ENCODE data around the gene ARHGEF17.
"Not testable (repeated sequence)": the region's sequence is repeated elsewhere in the genome, so short reads cannot be mapped to it uniquely, and the experiment has no call there.

ARHGEF17 gene, protein sequence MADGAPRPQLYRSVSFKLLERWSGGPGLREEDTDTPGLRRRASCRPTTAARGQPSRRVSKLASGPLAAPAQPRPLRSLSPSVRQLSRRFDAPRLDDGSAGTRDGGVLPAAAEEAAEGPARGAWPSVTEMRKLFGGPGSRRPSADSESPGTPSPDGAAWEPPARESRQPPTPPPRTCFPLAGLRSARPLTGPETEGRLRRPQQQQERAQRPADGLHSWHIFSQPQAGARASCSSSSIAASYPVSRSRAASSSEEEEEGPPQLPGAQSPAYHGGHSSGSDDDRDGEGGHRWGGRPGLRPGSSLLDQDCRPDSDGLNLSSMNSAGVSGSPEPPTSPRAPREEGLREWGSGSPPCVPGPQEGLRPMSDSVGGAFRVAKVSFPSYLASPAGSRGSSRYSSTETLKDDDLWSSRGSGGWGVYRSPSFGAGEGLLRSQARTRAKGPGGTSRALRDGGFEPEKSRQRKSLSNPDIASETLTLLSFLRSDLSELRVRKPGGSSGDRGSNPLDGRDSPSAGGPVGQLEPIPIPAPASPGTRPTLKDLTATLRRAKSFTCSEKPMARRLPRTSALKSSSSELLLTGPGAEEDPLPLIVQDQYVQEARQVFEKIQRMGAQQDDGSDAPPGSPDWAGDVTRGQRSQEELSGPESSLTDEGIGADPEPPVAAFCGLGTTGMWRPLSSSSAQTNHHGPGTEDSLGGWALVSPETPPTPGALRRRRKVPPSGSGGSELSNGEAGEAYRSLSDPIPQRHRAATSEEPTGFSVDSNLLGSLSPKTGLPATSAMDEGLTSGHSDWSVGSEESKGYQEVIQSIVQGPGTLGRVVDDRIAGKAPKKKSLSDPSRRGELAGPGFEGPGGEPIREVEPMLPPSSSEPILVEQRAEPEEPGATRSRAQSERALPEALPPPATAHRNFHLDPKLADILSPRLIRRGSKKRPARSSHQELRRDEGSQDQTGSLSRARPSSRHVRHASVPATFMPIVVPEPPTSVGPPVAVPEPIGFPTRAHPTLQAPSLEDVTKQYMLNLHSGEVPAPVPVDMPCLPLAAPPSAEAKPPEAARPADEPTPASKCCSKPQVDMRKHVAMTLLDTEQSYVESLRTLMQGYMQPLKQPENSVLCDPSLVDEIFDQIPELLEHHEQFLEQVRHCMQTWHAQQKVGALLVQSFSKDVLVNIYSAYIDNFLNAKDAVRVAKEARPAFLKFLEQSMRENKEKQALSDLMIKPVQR (N-terminal part only)

DNA sequence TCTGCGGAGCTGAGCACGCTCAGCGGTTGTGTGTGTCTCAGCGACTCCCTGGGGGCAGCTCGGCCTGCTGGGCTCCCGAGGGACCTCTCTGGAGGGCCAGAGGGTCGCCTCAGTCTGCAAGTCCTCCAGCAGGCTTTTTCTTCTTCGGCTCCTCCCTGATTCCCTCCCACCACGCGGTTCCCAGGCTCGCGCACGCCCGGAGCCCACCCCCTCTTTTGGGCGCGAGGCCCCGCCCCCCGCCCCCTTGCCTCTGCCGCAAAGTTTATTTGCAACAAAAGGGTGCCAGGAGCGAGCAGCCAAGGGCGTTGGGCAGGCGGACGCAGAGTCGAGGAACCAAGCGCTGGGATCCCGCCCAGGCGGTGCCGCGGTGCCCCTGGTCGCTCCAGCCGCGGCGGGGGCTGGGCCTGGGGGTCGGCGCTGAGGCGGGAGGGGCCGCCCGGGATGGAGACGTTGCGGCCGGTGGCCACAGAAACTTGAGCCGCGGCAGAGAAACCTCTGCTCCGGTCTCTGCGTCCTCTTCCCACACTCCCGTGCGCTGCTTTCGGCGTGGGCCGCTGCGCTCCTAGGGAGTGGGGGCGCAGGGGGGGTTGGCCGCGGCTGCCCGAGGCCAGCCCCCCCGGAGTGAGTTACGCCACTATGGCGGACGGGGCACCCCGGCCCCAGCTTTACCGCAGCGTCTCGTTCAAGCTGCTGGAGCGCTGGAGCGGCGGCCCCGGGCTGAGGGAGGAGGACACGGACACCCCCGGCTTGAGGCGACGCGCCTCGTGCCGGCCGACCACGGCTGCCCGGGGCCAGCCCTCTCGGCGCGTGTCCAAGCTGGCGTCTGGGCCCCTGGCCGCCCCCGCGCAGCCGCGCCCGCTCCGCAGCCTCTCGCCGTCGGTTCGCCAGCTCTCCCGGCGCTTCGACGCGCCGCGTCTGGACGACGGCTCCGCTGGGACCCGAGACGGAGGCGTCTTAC is at the start of gene ARHGEF17:
ARHGEF17 (plus strand) TSS at position 274 of the 958 bp plus-strand sequence; CDS start at position 637, 363 bp downstream.
- peak; percentile 94 for DNase-seq

DNA sequence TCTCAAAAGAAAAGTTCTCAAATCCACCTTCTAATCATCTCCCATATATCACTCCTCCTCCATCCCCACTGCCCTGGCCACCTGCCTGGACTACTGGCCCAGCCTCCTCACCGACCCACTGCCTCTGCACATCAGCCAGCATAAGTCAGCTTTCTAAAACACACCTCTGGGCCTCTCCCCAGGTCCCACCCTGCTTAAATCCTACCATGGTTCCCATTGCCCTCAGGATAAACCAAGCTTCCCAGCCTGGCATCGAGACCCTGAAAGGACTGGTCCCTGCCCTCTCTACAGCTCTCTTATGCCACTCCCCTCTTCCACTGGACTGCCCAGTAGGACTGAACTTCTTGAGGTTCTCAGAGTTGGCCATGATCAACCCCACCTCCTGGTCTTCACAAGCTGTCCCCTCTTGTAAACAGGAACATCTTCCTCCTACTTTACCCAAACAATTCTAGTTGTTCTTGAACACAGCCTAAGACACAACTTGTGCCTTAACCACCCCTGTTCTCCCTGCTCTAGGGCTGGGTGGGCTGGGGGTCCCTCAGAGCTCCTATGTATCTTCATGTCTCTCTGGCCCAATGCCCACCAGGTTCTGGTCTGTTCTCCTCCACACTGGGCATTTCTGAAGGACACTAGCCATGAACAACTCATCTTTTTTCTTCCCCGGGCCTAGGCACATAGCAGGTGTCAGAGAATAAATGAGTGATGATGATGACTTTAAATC is 48.5 kb upstream of the ARHGEF17 start:
- no peak for DNase-seq

DNA sequence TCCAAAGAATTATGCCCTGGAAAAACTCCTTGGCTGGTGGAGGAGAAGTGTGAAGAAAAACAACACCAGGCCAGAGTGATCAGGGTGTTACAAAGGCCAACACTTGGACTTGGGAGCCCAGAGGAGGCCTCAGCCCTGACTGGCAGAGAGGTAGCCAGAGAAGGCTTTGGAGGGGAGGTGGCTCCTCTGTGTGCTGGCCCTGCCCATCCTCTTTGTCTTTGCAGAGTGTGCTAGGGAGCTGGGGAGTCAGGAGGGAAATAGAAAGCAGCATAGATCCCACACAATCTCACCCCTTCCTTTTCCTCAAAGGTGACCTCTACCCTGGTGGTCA is 48.0 kb upstream of the ARHGEF17 start:
- DNase-seq = no peak

DNA sequence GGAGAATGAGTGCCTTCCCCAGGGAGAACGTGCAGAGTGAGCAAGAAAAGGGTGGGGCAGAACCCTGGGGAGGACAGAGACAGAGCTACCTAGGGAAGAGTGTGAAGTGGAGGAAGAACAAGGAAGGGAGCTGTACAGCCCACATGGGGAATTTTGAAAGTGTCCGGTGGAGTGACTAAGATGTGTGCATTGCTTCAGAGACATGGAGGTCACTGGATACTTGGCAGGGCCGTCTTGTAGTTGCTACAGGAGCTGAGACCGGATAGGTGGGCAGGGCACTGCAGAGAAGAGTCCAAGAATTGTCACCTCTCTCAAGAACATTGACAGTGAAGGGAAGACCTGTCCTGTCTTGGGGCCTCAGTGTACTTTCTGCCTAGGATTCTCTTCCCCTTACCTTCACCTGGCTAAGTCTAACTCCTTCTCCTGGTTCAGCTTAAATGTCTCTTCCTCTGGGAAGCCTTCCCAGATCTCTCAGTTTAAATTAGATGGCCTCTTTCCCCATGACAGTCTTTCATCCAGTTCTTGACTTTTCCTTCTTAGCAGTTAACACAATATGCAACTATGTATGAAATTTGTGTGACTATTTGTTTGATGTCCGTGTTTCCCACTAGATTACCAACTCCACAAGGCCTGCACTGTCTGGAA is 45.1 kb upstream of the ARHGEF17 start:
- DNase-seq = no peak

DNA sequence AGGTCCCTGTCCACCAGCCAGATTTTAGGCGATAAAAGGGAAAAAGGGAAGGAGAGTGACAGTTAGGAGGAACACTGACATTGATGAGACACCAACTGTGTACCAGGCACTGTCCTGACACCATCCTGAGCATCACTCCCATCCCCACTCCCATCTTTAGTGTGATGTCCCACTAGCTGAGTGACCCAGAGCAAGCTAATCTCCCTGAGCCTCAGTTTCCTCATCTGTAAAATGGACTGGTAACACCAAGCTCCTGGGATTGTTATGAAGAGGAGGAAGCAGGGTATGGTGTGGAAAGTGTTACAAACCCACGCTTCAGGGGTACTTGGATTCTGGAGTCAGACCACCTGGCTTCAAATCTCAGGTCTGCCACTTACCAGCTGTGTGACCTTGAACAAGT is 44.4 kb upstream of the ARHGEF17 start:
- no peak for DNase-seq

DNA sequence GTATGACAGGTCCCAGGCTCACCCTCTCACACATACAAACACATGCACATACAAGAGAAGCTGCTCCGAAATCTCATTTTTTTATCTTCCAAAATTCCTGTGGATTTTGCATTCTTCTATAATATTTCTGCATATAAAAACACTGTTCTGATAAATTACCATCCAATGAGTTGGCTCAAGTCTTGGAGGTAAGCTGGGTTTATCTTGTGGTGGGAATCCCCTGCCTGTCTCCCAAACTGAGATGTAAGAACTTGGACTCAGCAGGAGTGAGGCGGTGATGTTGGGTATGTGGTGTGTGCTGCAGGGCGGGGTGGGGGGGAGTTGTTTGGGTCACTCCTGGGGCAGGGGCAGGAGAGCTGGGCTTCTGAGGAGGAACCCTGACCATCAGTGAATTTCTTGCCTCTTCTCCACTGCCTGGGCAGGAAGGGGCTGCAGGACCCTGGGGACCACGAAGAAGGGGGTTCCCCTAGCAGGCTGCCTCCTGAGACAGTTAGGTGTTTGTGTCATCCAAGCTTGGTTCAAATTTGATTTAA is 42.7 kb upstream of the ARHGEF17 start:
- DNase-seq = no peak

DNA sequence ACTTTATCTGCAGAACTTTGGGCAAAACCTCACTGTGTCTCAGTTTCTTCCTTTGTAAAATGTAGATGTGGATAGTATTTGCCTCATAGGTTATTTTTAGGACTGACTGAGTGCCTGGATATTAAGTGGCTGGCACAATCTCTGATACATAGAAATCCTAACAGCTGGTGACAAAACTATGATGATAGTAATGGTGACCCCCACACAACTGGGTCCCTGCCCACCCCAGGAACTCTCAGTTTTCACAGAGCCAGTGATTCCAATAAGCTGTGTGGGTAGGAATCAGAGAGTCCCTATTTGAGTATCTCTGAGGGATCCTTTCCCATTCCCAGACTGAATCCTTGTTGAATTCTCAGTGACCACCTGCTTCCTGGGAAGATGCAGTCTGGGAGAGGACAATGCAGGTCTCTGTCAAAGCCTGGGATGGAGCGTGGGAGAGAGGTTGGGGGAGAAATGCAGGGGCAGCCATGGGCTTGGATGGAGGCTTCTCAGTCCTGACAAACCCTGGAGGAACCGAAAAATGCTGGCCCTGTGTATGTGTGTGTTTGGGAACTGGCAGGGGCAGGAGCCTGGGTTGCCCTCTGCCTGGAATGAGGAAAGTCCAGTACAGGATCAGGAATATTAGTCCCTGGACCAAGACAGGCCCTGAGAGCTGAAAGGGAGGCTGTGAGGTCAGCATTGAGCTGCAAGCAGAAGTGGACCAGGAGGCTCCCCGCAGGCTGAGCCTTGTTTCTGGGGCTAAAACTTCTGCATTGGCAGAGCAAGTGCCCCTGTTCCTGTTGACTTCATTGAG is 42.0 kb upstream of the ARHGEF17 start:
- no peak for DNase-seq

DNA sequence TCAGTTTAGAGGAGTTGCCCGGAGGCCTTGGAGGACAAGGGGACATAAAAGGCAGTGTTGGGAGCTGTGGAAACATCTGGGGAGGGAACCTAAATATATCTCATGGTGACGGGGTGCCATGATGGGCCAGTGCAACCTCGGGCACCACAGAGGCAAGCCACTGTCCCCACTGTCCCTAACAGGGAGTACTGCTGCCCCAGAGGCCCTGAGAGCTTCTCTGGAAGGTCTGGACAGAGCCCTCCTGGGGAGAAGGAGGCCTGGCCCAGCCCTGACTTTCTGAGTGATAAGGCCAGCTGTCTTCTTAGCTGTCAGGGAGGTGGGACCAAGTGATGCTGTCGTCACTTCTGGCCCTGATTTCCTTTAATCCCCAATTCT is 41.4 kb upstream of the ARHGEF17 start:
- no peak for DNase-seq

DNA sequence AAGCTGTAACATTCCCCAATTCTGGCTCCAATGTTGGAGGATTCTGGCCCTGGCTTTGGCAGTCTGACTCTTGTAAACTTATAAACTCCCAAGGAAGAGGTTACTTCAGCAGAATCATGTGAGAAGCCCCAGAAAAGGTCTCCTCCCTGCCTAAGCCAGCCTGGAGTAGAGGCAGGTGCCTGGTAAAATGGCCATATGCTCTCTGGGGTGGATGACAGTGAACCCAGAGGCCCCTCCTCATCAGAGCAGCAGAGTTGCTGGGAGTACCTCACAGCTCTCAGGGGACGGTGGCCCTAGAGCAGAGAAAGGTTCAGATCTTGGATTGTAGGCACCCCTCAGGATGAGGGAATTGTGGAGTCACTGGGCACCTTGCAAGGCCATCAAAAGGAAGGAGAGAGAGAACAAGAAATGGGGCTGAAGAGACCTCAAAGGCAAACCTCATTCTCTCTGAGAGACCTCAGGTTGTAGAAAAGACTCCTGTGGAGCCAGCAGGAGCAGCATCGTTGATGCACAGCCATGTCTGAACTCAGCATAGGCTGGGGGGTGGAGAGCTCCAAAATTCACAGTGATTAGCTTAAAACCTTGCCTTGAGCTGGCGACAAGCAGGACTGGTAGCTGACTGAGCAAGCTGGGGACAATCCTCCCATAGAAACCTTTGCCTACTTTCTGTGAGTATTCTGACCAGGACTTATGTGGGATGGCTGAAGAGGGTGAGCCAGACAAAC is 40.8 kb upstream of the ARHGEF17 start:
- DNase-seq = no peak

DNA sequence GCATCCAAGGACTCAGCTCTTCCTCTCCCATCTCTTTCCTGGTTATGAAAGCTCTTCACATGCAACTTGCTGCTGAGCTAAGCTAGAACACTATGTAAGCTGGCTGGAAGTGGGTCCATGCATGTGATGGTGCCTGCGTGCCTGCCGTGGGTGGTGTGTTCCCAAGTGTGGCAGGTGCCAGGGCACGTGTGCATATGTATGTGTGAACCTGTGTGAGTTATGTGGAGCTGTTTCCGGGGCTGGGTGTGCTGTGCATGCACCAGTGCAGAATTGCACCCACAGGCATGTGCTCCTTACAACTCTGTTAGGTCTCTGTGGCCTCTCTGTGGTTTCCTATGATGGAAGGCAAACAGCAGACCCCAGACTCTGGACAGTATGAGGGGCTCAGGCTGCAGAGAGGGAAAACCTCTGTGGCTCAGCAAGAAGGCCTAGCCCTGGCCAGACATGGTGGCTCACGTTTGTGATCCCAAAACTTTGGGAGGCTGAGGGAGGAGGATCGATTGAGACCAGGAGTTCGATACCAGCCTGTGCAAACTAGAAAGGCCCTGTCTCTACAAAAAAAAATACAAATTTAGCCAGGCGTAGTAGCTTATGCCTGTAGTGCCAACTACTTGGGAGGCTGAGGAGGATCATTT is 40.1 kb upstream of the ARHGEF17 start:
- DNase-seq = no peak

DNA sequence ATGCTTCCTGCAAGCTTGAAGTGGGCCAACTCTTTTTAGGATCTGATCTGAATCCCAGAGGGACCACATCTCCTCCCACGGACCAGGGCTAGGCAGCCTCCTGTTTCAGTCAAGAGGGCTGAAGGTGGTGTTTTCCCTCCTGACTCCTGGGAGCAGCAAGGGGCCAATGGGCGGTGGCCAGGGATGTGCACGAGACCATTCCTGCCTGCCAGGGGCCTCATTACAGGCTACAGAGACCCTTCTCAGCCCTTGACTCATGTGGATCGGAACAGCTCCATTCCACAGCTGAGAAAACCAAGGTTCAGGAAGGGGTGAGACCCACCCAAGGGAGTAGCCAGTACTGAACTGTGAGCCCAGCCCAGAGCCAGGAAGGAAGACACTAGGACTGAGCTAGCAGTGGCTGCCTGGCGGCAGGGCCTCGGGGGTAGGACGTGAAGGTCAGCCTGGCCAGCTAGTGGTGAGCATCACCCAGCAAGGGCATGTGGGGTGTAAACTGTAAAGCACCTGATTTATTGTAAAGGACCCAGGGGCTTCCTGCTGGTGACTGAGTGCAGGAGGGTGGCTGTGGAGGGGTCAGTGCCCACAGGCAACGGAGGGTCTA is 39.3 kb upstream of the ARHGEF17 start:
- DNase-seq = no peak

DNA sequence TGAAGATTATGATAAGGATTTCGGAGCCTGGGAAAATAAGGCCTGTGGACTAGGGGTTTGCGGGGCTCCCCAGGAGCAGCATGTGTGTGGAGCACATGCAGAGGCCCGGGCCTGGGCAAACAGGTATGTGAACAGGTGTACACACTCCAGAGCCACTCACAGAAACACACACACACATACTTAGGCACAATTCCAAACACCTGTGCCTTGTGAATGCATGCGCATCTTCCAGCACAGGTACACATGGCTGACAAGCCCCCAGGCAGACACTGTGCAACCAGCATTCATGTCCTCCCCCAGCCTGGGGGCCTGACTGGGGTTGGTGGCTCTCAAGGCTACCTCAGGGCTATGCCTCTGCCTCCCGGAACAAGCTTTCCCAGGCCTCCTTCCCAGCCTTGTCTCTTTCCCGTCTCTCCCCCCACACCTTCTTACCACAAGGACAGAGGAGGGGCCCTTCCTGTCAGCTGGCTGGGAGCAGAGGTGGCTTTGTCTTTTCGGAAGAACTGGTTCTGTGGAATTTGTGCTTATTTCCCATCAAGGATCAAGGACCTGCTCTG is 38.5 kb upstream of the ARHGEF17 start:
- DNase-seq = no peak

DNA sequence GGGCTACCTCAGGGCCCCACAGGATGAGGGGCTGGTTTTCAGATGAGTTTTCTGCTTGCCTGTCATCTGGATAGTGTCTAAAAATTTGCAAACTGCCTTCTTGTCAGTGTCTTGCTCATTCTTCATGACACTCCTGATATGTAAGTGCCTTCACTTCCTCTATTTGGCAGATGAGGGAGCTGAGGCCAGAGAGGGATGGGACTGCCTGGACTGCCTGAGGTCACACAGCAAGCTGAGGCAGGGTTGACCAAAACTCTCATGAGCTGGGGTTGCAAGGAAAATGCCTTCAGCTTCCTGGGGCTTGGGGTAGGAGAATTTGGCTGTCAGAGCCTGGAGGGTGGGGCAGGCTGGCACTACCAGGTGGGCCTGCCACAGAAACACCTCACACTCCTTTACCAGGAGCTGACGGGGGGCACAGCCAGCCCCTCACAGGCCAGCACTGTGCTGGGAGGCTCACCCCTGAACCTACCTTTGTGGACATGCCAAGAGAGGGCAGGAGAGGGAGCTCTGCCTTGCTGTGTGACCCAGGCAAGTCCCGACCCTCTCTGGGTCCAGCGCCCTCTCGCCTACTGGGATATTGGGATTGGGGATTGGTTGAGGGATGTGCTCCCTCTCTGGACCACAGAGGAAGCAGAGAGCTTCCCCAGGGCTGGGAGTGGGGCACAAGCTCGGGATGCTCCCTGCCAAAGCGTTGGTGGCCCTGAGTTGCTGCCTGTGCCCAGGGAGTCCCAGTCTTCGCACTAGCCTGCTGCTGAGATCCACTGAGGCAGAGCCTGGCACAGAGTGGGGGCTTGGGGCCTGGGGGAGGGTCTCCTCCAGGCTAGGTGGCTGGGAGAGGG is 37.8 kb upstream of the ARHGEF17 start:
- no peak for DNase-seq

DNA sequence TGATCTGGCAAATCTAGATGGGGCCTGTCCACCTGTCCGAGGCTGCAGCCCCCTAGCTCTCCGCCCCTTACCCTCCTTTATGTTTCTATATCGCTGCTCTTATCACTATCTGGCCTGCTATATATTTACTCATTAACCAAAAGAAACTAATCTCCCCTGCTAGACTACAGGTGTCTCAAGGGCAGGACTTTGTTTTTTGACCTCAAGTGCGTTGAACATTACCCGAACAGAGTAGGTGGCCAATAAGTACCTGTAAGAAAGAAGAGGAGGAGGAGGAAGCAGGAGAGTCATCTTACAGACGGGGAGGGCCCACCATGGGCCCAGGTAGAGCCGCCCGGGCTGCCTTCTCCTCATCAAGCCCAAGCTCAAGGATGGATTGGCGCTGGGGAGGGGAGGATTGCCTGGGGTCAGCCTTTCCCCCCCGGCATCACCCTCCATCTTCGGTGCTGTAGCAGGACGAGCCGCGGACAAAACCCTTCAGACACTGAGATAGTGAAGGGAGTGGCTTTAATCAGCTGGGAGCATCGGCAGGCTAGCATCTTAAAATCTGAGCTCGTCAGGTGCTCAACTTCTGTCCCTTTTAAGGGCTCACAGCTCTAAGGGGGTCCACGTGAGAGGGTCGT is 37.1 kb upstream of the ARHGEF17 start:
- no peak for DNase-seq

DNA sequence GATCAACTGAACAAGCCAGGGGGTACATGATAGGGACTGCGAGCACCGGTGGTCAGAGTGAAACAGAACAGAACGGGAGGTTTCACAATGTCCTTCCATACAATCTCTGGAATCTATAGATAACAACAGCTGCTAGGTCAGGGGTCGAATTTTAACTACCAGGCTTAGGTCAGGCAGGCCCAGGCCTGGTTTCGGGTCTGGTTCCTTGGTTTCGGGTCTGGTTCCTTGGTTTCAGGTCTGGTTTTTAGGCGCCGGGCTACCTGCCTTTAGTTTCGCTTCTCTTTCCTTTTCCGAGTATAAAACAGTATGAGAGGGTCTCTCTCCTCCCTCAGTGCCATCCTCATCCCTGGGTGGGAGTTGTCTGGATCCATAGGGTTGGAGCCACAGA is 36.6 kb upstream of the ARHGEF17 start:
- not testable (repeated sequence) for DNase-seq

DNA sequence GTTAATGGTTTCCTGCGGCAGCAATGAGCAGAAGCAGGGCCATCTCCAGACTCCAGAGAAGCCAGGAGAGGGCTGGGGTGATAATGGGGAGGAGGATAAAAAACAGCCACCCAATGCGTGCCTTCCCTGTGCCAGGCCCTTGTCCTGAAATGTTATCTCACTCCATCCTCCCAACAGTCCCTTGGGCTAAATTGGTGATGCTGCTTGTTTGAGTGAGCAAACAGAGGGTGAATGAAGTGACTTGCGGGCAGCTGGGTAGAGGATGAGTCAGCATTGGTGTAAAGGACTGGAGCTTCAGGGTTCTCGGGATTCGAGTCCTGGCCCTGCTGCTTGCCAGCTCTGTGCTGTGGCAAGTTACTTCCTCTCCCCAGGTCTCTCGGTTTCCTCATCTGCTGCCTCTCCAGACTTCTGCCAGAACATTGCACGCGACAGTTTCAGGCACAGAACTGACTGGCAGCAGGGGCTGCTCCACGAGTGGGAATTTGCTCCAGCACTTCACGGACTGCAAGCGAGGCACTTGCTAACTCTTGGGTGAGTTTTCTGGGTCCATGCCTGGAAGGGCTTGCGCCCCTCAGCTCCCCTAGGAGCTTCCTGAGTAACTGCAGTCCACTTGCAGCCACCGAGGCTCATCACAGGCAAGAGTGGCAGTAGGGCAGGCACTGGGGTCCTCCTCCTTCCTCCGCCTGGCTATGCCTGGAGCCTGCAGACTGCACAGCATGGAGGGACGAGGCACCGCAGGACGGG is 36.0 kb upstream of the ARHGEF17 start, which contains the start of gene P2RY6:
P2RY6 (plus strand) TSS at position 403 of the 744 bp plus-strand sequence. CDS start 24,181 bp downstream, outside the sequence.
- DNase-seq = no peak

Measured in NCI-H1092 treated with DMSO at 0.1 percent for 48 hours (cell line).